CD4-positive, alpha-beta T cell treated with Interleukin-15 for 1 hour (primary cell): Measurements from ENCODE around the gene PLEKHG3.
"Not testable (repeated sequence)": the region's sequence is repeated elsewhere in the genome, so short reads cannot be mapped to it uniquely, and the experiment has no call there.

Experiments
- DNase-seq: peaks from one replicate; pipeline ENCODE4 v3.0.0-alpha.2; 2020

The PLEKHG3 gene

GRCh38 chr14:64688811-64689281 is 15.4 kb upstream of the PLEKHG3 start:
- DNase-seq, result no peak

- no peak for DNase-seq
Observed at GRCh38 chr14:64689289-64689688, 14.9 kb upstream of the PLEKHG3 start.

- DNase-seq, result not testable (repeated sequence)
Observed at GRCh38 chr14:64690607-64691006, 13.6 kb upstream of the PLEKHG3 start.

GRCh38 chr14:64691376-64691775 is 12.8 kb upstream of the PLEKHG3 start:
- no peak for DNase-seq

- DNase-seq, result no peak
Observed at GRCh38 chr14:64692189-64692985, 11.8 kb upstream of the PLEKHG3 start.

GRCh38 chr14:64692986-64693809 is 11.0 kb upstream of the PLEKHG3 start:
- DNase-seq, result no peak

- no peak for DNase-seq
Observed at GRCh38 chr14:64693810-64694165, 10.4 kb upstream of the PLEKHG3 start.

GRCh38 chr14:64695071-64695470 is 9.2 kb upstream of the PLEKHG3 start:
- no peak for DNase-seq

- DNase-seq, result no peak
Observed at GRCh38 chr14:64696355-64696857, 7.8 kb upstream of the PLEKHG3 start.

GRCh38 chr14:64698903-64699302 is 5.3 kb upstream of the PLEKHG3 start:
- DNase-seq, result no peak

- no peak for DNase-seq
Observed at GRCh38 chr14:64700290-64700689, 3.9 kb upstream of the PLEKHG3 start.

- DNase-seq, result no peak
Observed at GRCh38 chr14:64700894-64701293, 3.3 kb upstream of the PLEKHG3 start.

GRCh38 chr14:64701660-64702059 is 2.6 kb upstream of the PLEKHG3 start:
- DNase-seq, result no peak

- DNase-seq, result no peak
Observed at GRCh38 chr14:64702493-64703394, 1.5 kb upstream of the PLEKHG3 start.

GRCh38 chr14:64703395-64704142 is 655 bp upstream of the PLEKHG3 start:
- no peak for DNase-seq

GRCh38 chr14:64704743-64705380 is 638 bp downstream of the PLEKHG3 start:
- no peak for DNase-seq

GRCh38 chr14:64705381-64706118 is 1.3 kb downstream of the PLEKHG3 start:
- DNase-seq, result no peak

GRCh38 chr14:64706119-64706592 is 1.9 kb downstream of the PLEKHG3 start:
- DNase-seq, result no peak

GRCh38 chr14:64706593-64707193 is 2.5 kb downstream of the PLEKHG3 start:
- DNase-seq, result no peak

GRCh38 chr14:64707661-64708060 is 3.4 kb downstream of the PLEKHG3 start:
- DNase-seq, result no peak
